ENCODE measurements around the gene OGDH.
A peak's percentile ranks its signal among the peaks of the same experiment; 100 is the strongest.
"Not testable (repeated sequence)": the region's sequence is repeated elsewhere in the genome, so short reads cannot be mapped to it uniquely, and the experiment has no call there.

The OGDH gene

GRCh38 chr7:44705434-44705833, 99.0 kb downstream of the OGDH start:
- DNase-seq (ENCODE audit: low read depth in 3 of 3), result no peak

GRCh38 chr7:44706788-44707557, 100.5 kb downstream of the OGDH start:
- DNase-seq (ENCODE audit: low read depth in 3 of 3), result no peak

GRCh38 chr7:44707558-44708230, 101.3 kb downstream of the OGDH start:
- DNase-seq (ENCODE audit: low read depth in 3 of 3), result no peak

GRCh38 chr7:44709011-44709915, 102.8 kb downstream of the OGDH start:
- no peak for DNase-seq (ENCODE audit: low read depth in 3 of 3)

DNA sequence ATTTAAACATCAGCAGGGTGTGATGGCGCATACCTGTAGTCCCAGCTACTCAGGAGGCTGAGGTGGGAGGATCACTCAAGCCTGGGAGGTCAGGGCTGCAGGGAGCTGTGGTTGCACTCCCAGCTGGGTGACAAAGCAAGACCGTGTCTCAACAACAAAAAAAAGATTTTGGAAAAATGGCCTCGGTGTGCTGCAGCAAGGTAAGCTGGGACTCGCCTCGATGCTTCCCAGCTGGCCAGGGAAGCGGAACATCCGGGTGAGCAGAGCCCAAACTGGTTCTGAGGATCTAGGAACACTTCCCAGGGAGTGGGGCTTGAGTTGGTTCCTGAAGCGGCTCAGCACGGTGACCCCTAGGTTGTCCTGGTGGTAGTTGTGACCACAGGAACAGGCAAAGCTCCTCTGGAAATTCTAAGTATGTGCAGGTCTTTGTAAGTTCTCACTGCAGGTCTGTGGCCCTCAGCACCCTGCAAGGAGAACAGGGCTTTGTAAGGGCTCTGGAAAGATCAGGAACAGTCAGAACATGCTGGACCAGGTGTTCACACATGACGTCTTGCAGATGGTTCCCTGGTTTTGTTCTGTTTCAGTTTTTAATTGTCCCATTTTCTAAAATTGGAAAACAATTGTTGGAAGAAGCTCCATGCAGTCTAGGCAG, 103.6 kb downstream of the OGDH start:
- no peak for DNase-seq (ENCODE audit: low read depth in 3 of 3)

DNA sequence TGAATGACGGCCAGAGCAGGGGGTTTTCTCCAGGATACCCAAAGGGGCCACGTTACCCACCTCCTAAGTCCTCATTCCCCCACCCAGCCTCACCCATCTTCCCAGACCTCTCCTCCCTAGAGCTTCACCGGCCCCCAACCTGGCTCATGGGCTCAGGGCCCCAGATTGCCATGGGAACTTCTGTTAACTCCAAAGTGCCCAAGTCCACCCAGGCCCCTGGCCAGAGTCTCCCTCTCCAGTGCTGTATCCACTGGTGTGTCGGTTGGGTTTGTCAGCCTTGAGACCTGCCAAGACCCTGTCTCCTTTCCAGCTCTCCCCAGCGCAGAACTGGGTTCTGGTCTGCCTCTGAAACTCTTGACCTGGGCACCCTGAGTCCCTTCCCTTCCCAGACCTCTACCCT, 105.1 kb downstream of the OGDH start:
- no peak for DNase-seq (ENCODE audit: low read depth in 3 of 3)

GRCh38 chr7:44712012-44712411, 105.6 kb downstream of the OGDH start:
- DNase-seq (ENCODE audit: low read depth in 3 of 3), result no peak

DNA sequence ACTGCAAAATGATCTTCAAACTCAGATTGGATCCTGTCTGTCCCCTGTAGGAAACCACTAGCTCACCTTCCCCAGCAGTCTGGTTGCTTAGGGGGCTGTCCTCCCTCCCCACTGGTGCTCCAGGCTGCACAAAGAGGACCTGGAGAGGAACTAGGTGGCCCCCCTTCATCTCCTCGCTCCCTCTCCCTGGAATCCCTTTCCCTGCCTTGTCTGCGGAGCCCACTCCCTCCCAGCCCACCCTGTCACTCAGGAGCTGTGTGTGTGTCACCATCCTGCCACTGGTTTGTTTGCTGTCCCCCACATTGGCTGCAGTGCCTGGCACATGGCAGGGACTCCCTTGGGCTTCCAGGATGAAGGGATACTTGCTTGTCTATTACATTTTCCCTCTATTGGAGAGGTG, 106.7 kb downstream of the OGDH start:
- no peak for DNase-seq (ENCODE audit: low read depth in 3 of 3)

- DNase-seq (ENCODE audit: low read depth in 3 of 3), result no peak
These were observed 107.4 kb downstream of the OGDH start for GRCh38 chr7:44713680-44714335.

- no peak for DNase-seq (ENCODE audit: low read depth in 3 of 3)
These were observed 109.8 kb downstream of the OGDH start for GRCh38 chr7:44716205-44716604.

GRCh38 chr7:44720301-44720700, 113.9 kb downstream of the OGDH start:
- no peak for DNase-seq (ENCODE audit: low read depth in 3 of 3)

DNA sequence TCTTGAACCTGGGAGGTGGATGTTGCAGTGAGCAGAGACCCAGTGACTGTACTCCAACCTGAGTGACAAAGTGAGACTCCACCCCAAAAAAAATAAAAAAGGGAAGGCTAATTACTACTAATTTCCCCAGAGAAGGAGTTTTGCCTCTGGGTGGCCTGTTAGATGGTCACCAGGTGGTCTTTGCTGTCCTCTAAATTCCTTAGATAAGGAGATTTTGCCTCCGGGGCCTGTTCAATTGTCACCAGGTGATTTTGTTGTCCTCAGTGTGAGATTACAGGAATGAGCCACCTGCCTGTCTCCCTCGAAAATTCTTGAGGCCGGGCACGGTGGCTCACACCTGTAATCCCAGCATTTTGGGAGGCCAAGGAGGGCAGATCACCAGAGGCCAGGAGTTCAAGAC, 117.8 kb downstream of the OGDH start:
- no peak for DNase-seq (ENCODE audit: low read depth in 3 of 3)

DNA sequence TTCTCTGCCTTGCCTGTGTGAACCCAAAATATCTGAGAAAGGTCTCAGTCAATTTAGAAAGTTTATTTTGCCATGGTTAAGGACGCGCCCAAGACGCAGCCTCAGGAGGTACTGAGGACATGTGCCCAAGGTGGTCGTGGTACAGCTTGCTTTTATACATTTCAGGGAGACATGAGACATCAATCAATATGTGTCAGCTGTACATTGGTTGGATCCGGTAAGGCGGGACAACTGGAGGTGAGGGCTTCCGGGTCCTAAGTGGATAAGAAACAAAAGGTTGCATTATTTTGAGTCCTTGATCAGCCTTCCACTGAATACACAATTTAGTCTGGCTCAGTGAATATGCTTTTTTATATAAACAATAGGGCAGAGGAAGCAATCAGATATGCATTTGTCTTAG, 119.8 kb downstream of the OGDH start:
- not testable (repeated sequence) for DNase-seq (ENCODE audit: low read depth in 3 of 3)

GRCh38 chr7:44727158-44727936, 120.9 kb downstream of the OGDH start:
- no peak for DNase-seq (ENCODE audit: low read depth in 3 of 3)

GRCh38 chr7:44727937-44728262, 121.5 kb downstream of the OGDH start:
- DNase-seq (ENCODE audit: low read depth in 3 of 3), result no peak

DNA sequence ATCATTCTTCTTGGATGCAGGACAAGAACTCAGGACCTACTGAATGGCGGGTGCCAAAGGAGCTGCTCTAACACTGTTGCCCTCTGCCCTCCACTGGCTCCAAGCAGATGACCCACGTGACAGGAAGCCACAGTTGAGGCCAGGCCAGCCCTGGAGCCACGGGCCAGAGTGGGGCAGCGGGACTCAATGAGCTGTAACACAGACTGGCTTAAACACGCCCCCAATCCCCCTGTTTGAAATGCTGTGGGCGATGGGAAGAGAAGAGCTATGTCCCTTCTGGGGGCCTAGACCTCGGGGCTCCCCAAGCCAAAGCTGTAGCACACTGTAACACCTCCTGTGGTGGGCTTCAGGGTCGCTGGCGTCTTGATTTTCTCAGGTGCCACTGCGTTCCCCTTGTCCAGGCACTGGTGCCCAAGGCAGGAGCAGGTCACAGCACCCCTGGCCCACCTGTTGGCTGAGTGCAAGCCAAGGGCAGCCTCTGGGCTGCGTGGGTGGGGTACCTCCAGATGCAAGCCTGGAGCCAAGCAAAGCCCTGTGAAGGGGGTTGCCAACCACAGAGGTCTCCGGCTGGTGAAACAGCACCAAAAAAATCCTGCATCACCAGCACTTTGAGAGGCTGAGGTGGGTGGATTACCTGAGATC, 123.6 kb downstream of the OGDH start:
- DNase-seq (ENCODE audit: low read depth in 3 of 3), result no peak

GRCh38 chr7:44732971-44733370, 126.5 kb downstream of the OGDH start:
- DNase-seq (ENCODE audit: low read depth in 3 of 3), result not testable (repeated sequence)

GRCh38 chr7:44733708-44734481, 127.5 kb downstream of the OGDH start:
- no peak for DNase-seq (ENCODE audit: low read depth in 3 of 3)

- peak in 1 of 3 donors; percentile 27 for DNase-seq (ENCODE audit: low read depth in 3 of 3)
These were observed 129.2 kb downstream of the OGDH start for GRCh38 chr7:44735403-44736165.

Data from stimulated activated CD4-positive, alpha-beta T cell treated with anti-CD3 and anti-CD28 coated beads, TNF-alpha, amount 100 ng/mL, for 48 hours (primary cell).